HG03378 (cell line): ENCODE measurements around the gene SLC35A3.
"Not testable (repeated sequence)": the region's sequence is repeated elsewhere in the genome, so short reads cannot be mapped to it uniquely, and the experiment has no call there.

Experiments
- ATAC-seq: cut with Tn5 transposase; IDR thresholded peaks from one replicate; pipeline ENCODE4 v1.9.1; 2021; ENCODE audit warnings: mild to moderate bottlenecking, moderate library complexity; ENCODE audit not compliant: unreplicated experiment

Gene SLC35A3

GRCh38 chr1:100028765-100029164 is 59.0 kb downstream of the SLC35A3 start:
- peak; percentile 51 for ATAC-seq

- ATAC-seq, result no peak
Measured at GRCh38 chr1:100034470-100034869, 64.7 kb downstream of the SLC35A3 start.

GRCh38 chr1:100035214-100035613 is 65.4 kb downstream of the SLC35A3 start:
- ATAC-seq, result no peak

- ATAC-seq, result no peak
Measured at GRCh38 chr1:100036718-100037655, 67.2 kb downstream of the SLC35A3 start.

GRCh38 chr1:100037656-100037926 is 67.8 kb downstream of the SLC35A3 start:
- ATAC-seq, result no peak

GRCh38 chr1:100037927-100038659 is 68.3 kb downstream of the SLC35A3 start:
- ATAC-seq, result peak; percentile 64

GRCh38 chr1:100038660-100039287 is 69.0 kb downstream of the SLC35A3 start:
- ATAC-seq, result peak; percentile 57

- ATAC-seq, result no peak
Measured at GRCh38 chr1:100039591-100039990, 69.8 kb downstream of the SLC35A3 start.

- ATAC-seq, result no peak
Measured at GRCh38 chr1:100045206-100045605, 75.4 kb downstream of the SLC35A3 start.

GRCh38 chr1:100047235-100047708 is 77.5 kb downstream of the SLC35A3 start:
- not testable (repeated sequence) for ATAC-seq

- no peak for ATAC-seq
Measured at GRCh38 chr1:100050139-100050538, 80.3 kb downstream of the SLC35A3 start.

GRCh38 chr1:100051401-100051800 is 81.6 kb downstream of the SLC35A3 start:
- ATAC-seq, result no peak

- no peak for ATAC-seq
Measured at GRCh38 chr1:100051893-100052292, 82.1 kb downstream of the SLC35A3 start.

- ATAC-seq, result no peak
Measured at GRCh38 chr1:100053119-100053518, 83.3 kb downstream of the SLC35A3 start.

GRCh38 chr1:100053727-100054126 is 83.9 kb downstream of the SLC35A3 start:
- ATAC-seq, result no peak

- ATAC-seq, result no peak
Measured at GRCh38 chr1:100061681-100062080, 91.9 kb downstream of the SLC35A3 start.

- ATAC-seq, result no peak
Measured at GRCh38 chr1:100065183-100065968, 95.6 kb downstream of the SLC35A3 start.

GRCh38 chr1:100065969-100066227 is 96.1 kb downstream of the SLC35A3 start:
- ATAC-seq, result no peak

GRCh38 chr1:100070201-100070939 is 100.6 kb downstream of the SLC35A3 start:
- ATAC-seq, result no peak

GRCh38 chr1:100073531-100073930 is 103.7 kb downstream of the SLC35A3 start:
- ATAC-seq, result no peak
